HepG2 (cell line): ENCODE results near the gene ZBTB9.

Experiments
- EP300 ChIP-seq, 3 experiments: sonication (generic) in 1 of 3; formaldehyde crosslinking in 1 of 3; IDR thresholded peaks; 2 replicates each; pipeline versions ENCODE4 v1.5.1 to v1.6.1; 2011 to 2020; ENCODE audit warnings: low read depth in 2 of 3, low read length in 2 of 3, borderline replicate concordance in 1 of 3, improper control_type of control experiment in 1 of 3, mild to moderate bottlenecking in 1 of 3, missing genetic modification reagents in 1 of 3, moderate library complexity in 1 of 3
- ZFP41 ChIP-seq: sonication (generic); formaldehyde crosslinking; IDR thresholded peaks from 2 replicates; pipeline ENCODE4 v1.4.0; 2020; ENCODE audit warnings: mild to moderate bottlenecking, missing genetic modification reagents, borderline replicate concordance
- ZKSCAN1 ChIP-seq: fragments of 150-350 bp; IDR thresholded peaks from 2 replicates; pipeline ENCODE4 v1.6.1; 2014; ENCODE audit warnings: low read length
- ZNF3 ChIP-seq: IDR thresholded peaks from 2 replicates; pipeline ENCODE4 v1.7.0; 2017; ENCODE audit warnings: inconsistent platforms
- ZNF747 ChIP-seq: sonication (generic); formaldehyde crosslinking; IDR thresholded peaks from 2 replicates; pipeline ENCODE4 v1.8.1; 2023; ENCODE audit warnings: missing genetic modification reagents, mild to moderate bottlenecking, borderline replicate concordance
- TF ChIP-seq, protein P1 (sequence below): sonication (generic); formaldehyde crosslinking; IDR thresholded peaks from 2 replicates; pipeline ENCODE4 v1.4.0; 2020; ENCODE audit warnings: missing genetic modification reagents

GRCh38 chr6:33423777-33424176 is 30.6 kb upstream of the ZBTB9 start:
- TF ChIP-seq EP300 (IDR thresholded peaks at IDR 0.05; ENCODE audit: low read depth in 2 of 2, low read length in 2 of 2) = no peak
- TF ChIP-seq EP300 (CRISPR knock-in tag; IDR thresholded peaks at IDR 0.05; ENCODE audit: borderline replicate concordance) = no peak
- TF ChIP-seq ZNF3 (CRISPR knock-in tag) = no peak
- TF ChIP-seq ZNF747 (CRISPR knock-in tag) = no peak
- no peak for TF ChIP-seq ZFP41 (CRISPR knock-in tag)
- TF ChIP-seq, protein P1, sequence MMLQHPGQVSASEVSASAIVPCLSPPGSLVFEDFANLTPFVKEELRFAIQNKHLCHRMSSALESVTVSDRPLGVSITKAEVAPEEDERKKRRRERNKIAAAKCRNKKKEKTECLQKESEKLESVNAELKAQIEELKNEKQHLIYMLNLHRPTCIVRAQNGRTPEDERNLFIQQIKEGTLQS (CRISPR knock-in tag) = no peak
- TF ChIP-seq ZKSCAN1 = no peak
